Esophagus muscularis mucosa (tissue), 3 donors: ENCODE measurements around the gene SLC40A1.

ENCODE experiments used
- CTCF ChIP-seq, 3 experiments: fragments of 200-600 bp in 2 of 3; fragments of 450-650 bp in 1 of 3; sonication (generic) in 2 of 3; IDR thresholded peaks; one replicate each; pipeline ENCODE4 v1.5.1; 2017 to 2019; ENCODE audit warnings: antibody characterized with exemption in 3 of 3, mild to moderate bottlenecking in 2 of 3, moderate library complexity in 1 of 3
- POLR2AphosphoS5 ChIP-seq, 2 donors: sonication (generic); formaldehyde crosslinking; IDR thresholded peaks; one replicate each; pipeline ENCODE4 v1.6.1; 2017; ENCODE audit warnings: antibody characterized with exemption in 2 of 2

- no peak for TF ChIP-seq CTCF (IDR thresholded peaks at IDR 0.05)
- TF ChIP-seq POLR2AphosphoS5 (IDR thresholded peaks at IDR 0.05): no peak
Measured at GRCh38 chr2:189543367-189543766, 37.2 kb downstream of the SLC40A1 start.
